IPS-18a (cell line): Measurements from ENCODE around the gene CXCL14.

Source experiments
- H3K27ac ChIP-seq: one replicate; pipeline ENCODE4 v1.5.1; 2013; ENCODE audit warnings: low read length
- H3K27me3 ChIP-seq: one replicate; pipeline ENCODE4 v1.6.1; 2013; ENCODE audit warnings: mild to moderate bottlenecking, low read length; ENCODE audit not compliant: control insufficient read depth, insufficient read depth
- H3K36me3 ChIP-seq: one replicate; pipeline ENCODE4 v1.6.1; 2013; ENCODE audit warnings: low read depth, low read length; ENCODE audit not compliant: control insufficient read depth
- H3K4me1 ChIP-seq: one replicate; pipeline ENCODE4 v1.6.1; 2013; ENCODE audit warnings: low read depth, low read length; ENCODE audit not compliant: control insufficient read depth
- H3K4me3 ChIP-seq: one replicate; pipeline ENCODE4 v1.5.1; 2013; ENCODE audit warnings: low read length
- H3K9ac ChIP-seq: one replicate; pipeline ENCODE4 v1.6.1; 2013; ENCODE audit warnings: mild to moderate bottlenecking, low read length, moderate library complexity
- H3K9me3 ChIP-seq: one replicate; pipeline ENCODE4 v1.6.1; 2013; ENCODE audit warnings: low read depth, low read length; ENCODE audit not compliant: control insufficient read depth

CXCL14 gene

DNA sequence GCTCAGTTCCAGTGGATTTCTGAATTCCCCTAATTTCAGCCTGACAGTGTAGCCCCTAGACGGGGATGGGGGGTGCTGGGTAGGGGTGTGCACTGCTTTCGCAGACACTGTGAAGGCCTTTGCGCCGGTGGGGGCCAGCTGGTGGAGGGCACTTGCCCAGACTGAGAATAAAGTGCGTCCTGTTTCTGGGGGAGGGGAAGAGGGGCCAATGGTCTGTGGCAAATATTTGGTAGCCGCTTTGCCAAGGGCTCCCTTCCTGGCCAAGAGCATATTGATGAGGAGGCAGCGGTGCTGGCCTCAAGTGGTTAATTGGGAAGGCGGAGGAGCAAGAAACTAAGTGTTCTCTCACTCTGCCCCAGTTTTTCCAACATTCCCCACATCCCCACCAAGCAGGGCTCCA is 1.4 kb downstream of the CXCL14 start:
- H3K9ac ChIP-seq: no peak overlapping the region
- peak overlapping the region; percentile 56 for H3K4me3 ChIP-seq
- no peaks in the 10 kb centered on the region for H3K9me3 ChIP-seq
- no peaks in the 10 kb centered on the region for H3K36me3 ChIP-seq
- peaks cover 15% of the 10 kb centered on the region for H3K4me1 ChIP-seq
- H3K27me3 ChIP-seq: peaks cover 51% of the 10 kb centered on the region
- no peak overlapping the region for H3K27ac ChIP-seq

DNA sequence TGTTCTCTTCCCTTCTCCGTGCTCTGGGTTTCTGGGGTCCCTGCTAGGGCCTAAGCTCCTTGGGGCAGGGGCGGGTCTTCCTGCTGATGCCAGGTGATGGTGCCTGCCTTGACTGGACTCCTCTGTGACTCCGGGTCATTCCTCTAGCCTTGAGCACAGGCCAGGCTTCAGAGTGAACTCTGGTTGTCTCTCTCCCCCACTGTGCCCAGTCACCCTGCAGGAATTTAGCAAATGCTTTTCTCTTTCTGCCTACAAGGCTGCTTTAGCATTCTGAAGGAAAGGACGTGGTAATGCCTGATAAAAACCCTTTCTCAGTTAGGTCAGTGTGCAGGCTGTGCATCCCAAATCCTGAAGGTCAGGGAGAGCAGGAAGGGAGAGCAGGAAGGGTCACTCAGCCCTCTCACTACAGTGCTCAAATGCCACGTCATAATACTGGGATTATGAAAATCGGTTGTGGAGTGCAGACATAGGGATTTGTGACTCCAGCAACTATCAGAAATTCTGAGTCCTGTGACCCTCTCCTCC is 2.7 kb downstream of the CXCL14 start:
- Histone ChIP-seq H3K4me3 (no peak overlapping the region), H3K36me3 (no peaks in the 10 kb centered on the region), H3K4me1 (peaks cover 15% of the 10 kb centered on the region), H3K9me3 (no peaks in the 10 kb centered on the region), H3K27ac (no peak overlapping the region), H3K27me3 (peaks cover 51% of the 10 kb centered on the region), H3K9ac (no peak overlapping the region)

DNA sequence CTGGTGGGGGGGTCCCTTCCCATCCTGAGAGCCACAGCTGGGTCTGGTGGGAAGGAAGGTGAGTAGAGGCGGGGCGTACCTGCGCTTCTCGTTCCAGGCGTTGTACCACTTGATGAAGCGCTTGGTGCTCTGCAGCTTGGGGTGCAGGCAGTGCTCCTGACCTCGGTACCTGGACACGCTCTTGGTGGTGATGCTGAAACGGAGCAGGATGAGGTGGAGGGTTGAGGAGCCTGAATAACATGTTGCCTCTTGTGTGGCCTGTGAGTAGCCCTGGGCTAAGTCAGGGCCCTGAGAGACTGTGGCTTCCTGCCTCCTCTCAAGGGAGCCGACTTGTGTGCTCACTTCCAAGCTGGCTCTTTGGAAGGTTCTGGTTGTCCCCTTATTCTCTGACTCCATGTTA is 4.3 kb downstream of the CXCL14 start:
- Histone ChIP-seq H3K9me3 (no peaks in the 10 kb centered on the region), H3K36me3 (no peaks in the 10 kb centered on the region), H3K4me1 (peaks cover 15% of the 10 kb centered on the region), H3K27ac (no peak overlapping the region), H3K9ac (no peak overlapping the region), H3K4me3 (no peak overlapping the region), H3K27me3 (peaks cover 36% of the 10 kb centered on the region)

- H3K36me3 ChIP-seq: no peaks in the 10 kb centered on the region
- no peak overlapping the region for H3K4me3 ChIP-seq
- no peak overlapping the region for H3K9ac ChIP-seq
- H3K27ac ChIP-seq: no peak overlapping the region
- no peaks in the 10 kb centered on the region for H3K9me3 ChIP-seq
- H3K27me3 ChIP-seq: peaks cover 10% of the 10 kb centered on the region
- H3K4me1 ChIP-seq: peaks cover under 1% of the 10 kb centered on the region
These were observed 6.9 kb downstream of the CXCL14 start for GRCh38 chr5:135571902-135572301.

GRCh38 chr5:135571066-135571609 is 7.7 kb downstream of the CXCL14 start:
- no peaks in the 10 kb centered on the region for H3K9me3 ChIP-seq
- H3K27me3 ChIP-seq: peaks cover 2% of the 10 kb centered on the region
- H3K36me3 ChIP-seq: no peaks in the 10 kb centered on the region
- no peak overlapping the region for H3K27ac ChIP-seq
- no peaks in the 10 kb centered on the region for H3K4me1 ChIP-seq
- H3K4me3 ChIP-seq: no peak overlapping the region
- no peak overlapping the region for H3K9ac ChIP-seq

GRCh38 chr5:135570453-135570764 is 8.4 kb downstream of the CXCL14 start:
- H3K36me3 ChIP-seq: no peaks in the 10 kb centered on the region
- no peaks in the 10 kb centered on the region for H3K9me3 ChIP-seq
- no peak overlapping the region for H3K9ac ChIP-seq
- H3K27ac ChIP-seq: no peak overlapping the region
- no peak overlapping the region for H3K4me3 ChIP-seq
- peaks cover 5% of the 10 kb centered on the region for H3K27me3 ChIP-seq
- peaks cover 6% of the 10 kb centered on the region for H3K4me1 ChIP-seq

GRCh38 chr5:135569755-135570452 is 8.9 kb downstream of the CXCL14 start:
- H3K36me3 ChIP-seq: no peaks in the 10 kb centered on the region
- H3K27me3 ChIP-seq: peaks cover 5% of the 10 kb centered on the region
- H3K27ac ChIP-seq: no peak overlapping the region
- H3K9me3 ChIP-seq: no peaks in the 10 kb centered on the region
- H3K4me1 ChIP-seq: peaks cover 12% of the 10 kb centered on the region
- H3K9ac ChIP-seq: no peak overlapping the region
- no peak overlapping the region for H3K4me3 ChIP-seq

DNA sequence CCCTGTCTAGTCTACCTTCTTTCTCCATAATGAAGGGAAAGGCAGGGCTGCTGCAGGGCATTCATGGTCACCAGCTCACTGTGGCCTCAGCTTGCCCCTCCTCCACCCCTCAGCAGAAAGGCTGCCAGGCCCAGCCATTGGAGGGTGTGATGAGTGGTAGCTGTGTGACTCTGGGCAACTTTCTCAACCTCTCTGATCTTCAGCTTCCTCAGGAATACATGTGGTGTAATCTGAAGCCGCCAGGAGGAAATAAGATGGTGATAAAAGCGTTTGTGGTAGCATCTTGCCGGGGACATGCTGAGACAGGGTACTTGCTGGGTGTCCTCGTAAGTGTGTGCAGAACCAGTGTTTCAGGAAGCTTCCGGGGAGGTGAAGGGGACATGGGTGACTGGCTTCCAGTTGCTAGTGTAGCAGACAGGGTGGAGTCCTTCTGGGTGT is 9.8 kb downstream of the CXCL14 start:
- peaks cover 21% of the 10 kb centered on the region for H3K4me1 ChIP-seq
- no peaks in the 10 kb centered on the region for H3K36me3 ChIP-seq
- peaks cover 15% of the 10 kb centered on the region for H3K27me3 ChIP-seq

GRCh38 chr5:135568246-135568645 is 10.5 kb downstream of the CXCL14 start:
- H3K27me3 ChIP-seq: peaks cover 16% of the 10 kb centered on the region
- H3K9me3 ChIP-seq: no peaks in the 10 kb centered on the region
- H3K4me3 ChIP-seq: no peak overlapping the region
- H3K36me3 ChIP-seq: no peaks in the 10 kb centered on the region
- H3K4me1 ChIP-seq: peaks cover 21% of the 10 kb centered on the region
- no peak overlapping the region for H3K9ac ChIP-seq
- H3K27ac ChIP-seq: no peak overlapping the region

More for the DNA sequence above, 9.8 kb downstream of the CXCL14 start:
- Histone ChIP-seq H3K9me3 (no peaks in the 10 kb centered on the region), H3K4me3 (no peak overlapping the region), H3K27ac (no peak overlapping the region), H3K9ac (no peak overlapping the region)

- no peaks in the 10 kb centered on the region for H3K9me3 ChIP-seq
- H3K9ac ChIP-seq: no peak overlapping the region
- peaks cover 16% of the 10 kb centered on the region for H3K27me3 ChIP-seq
- H3K36me3 ChIP-seq: no peaks in the 10 kb centered on the region
- H3K27ac ChIP-seq: no peak overlapping the region
- no peak overlapping the region for H3K4me3 ChIP-seq
- peaks cover 21% of the 10 kb centered on the region for H3K4me1 ChIP-seq
These were observed 11.1 kb downstream of the CXCL14 start for GRCh38 chr5:135567661-135568060.

DNA sequence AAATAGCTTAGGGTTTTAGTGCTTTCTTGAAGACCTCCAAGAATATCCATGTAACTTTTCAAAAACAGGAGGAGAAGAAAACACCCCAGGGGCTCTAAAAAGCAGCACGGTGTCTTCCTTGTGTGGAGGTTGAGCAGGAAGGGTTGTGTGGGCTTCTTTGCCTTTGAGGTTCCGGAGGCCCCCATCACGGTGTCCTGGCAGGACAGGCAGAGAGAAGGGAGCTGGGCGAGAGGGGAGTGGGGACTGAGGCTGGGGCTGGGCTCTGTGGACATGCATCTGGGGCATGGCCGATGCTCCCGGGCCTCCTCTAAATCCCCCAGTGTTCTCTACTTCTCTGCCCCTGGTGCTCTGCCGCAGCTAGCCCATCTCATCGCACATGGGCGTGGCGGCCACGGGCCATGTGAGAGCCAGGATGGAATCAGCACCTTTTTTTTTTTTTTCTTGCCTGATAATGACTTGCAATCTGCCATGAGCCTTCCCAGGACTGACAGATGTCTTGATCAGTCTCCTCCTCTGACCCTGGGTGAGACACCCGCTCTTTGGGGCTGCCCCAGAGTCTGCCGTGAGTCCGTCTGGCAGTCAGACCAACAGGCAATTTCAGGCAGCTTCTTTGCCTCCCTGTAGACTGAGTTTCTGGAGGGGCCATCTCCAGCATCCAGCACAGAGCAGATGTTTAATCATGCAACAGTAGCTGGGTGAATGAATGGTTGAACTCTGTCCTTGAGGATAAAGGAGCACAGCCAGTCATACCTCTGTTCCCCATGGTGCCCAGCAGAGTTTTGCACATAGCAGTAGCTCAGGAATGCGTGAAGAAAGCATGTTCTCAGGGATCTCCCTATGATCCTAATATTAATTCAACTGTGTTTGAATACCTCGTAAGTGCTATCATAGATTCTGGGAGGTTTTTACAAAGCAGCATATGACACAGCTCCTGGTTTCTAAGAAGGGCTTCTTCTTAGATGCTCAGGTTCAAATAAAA is 12.1 kb downstream of the CXCL14 start:
- Histone ChIP-seq H3K27me3 (peaks cover 17% of the 10 kb centered on the region), H3K27ac (no peak overlapping the region), H3K9ac (no peak overlapping the region), H3K4me3 (no peak overlapping the region), H3K36me3 (no peaks in the 10 kb centered on the region), H3K9me3 (no peaks in the 10 kb centered on the region), H3K4me1 (peaks cover 21% of the 10 kb centered on the region)
